ENCODE measurements around the gene SPON1.
A peak's percentile ranks its signal among the peaks of the same experiment; 100 is the strongest.

The SPON1 gene

GRCh38 chr11:14093065-14093464 is 130.5 kb downstream of the SPON1 start:
- TF ChIP-seq, protein P1, sequence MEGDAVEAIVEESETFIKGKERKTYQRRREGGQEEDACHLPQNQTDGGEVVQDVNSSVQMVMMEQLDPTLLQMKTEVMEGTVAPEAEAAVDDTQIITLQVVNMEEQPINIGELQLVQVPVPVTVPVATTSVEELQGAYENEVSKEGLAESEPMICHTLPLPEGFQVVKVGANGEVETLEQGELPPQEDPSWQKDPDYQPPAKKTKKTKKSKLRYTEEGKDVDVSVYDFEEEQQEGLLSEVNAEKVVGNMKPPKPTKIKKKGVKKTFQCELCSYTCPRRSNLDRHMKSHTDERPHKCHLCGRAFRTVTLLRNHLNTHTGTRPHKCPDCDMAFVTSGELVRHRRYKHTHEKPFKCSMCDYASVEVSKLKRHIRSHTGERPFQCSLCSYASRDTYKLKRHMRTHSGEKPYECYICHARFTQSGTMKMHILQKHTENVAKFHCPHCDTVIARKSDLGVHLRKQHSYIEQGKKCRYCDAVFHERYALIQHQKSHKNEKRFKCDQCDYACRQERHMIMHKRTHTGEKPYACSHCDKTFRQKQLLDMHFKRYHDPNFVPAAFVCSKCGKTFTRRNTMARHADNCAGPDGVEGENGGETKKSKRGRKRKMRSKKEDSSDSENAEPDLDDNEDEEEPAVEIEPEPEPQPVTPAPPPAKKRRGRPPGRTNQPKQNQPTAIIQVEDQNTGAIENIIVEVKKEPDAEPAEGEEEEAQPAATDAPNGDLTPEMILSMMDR (IDR thresholded peaks at IDR 0.05; ENCODE audit: insufficient read depth, low read depth, low read length, missing control alignments), result no peak
- DNase-seq (ENCODE audit: low read depth), result peak; percentile 44
- no peak overlapping the region for H3K4me3 ChIP-seq (ENCODE audit: low read length)

- H3K4me3 ChIP-seq (ENCODE audit: low read length), result no peak overlapping the region
- peak; percentile 54 for DNase-seq (ENCODE audit: low read depth)
- TF ChIP-seq, protein P1 (IDR thresholded peaks at IDR 0.05; ENCODE audit: insufficient read depth, low read depth, low read length, missing control alignments), result no peak
These were observed 132.0 kb downstream of the SPON1 start for GRCh38 chr11:14094481-14095037.

DNA sequence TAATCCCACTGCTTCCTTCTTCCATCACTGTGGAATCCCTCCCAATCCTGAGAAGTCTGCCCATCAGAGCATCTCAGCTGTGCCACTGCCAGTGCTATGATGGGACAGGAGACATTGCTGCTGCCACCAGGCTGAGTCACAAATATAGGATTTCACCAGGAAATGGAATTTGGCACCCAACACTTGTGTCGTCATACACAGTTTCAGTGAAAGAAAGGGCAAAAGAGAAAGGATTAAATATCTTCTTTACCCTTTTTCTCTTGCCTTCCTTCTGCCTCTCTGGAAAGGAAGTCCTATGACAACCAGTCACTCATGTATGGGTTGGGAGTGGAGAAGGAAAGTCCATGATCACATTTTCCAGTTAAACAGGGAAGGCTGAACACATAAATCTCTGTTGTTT is 133.4 kb downstream of the SPON1 start:
- no peak overlapping the region for H3K4me3 ChIP-seq (ENCODE audit: low read length)
- TF ChIP-seq, protein P1 (IDR thresholded peaks at IDR 0.05; ENCODE audit: insufficient read depth, low read depth, low read length, missing control alignments), result no peak
- DNase-seq (ENCODE audit: low read depth), result no peak

GRCh38 chr11:14096606-14097005 is 134.1 kb downstream of the SPON1 start:
- H3K4me3 ChIP-seq (ENCODE audit: low read length), result no peak overlapping the region
- TF ChIP-seq, protein P1 (IDR thresholded peaks at IDR 0.05; ENCODE audit: insufficient read depth, low read depth, low read length, missing control alignments), result no peak
- DNase-seq (ENCODE audit: low read depth), result no peak

DNA sequence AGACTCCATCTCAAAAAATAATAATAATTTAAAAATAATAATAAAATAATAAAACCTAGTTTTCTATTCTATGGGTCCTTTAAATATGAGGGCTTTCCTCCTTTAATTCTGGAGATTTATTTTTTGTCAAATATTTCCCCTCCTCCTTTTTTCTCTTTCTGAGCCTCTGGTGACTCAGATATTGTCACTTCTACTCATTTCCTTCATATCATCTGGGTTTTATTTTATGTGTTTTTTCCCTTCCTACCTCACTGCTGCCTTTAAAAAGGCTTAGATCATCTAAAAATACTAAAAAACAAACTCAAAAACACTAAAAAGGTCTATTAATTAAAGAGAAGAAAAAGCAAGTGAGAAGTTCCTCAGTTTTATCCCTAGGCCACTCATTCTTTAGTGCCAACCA is 138.9 kb downstream of the SPON1 start:
- H3K4me3 ChIP-seq (ENCODE audit: low read length), result no peak overlapping the region
- DNase-seq (ENCODE audit: low read depth), result no peak
- TF ChIP-seq, protein P1 (IDR thresholded peaks at IDR 0.05; ENCODE audit: insufficient read depth, low read depth, low read length, missing control alignments), result no peak

DNA sequence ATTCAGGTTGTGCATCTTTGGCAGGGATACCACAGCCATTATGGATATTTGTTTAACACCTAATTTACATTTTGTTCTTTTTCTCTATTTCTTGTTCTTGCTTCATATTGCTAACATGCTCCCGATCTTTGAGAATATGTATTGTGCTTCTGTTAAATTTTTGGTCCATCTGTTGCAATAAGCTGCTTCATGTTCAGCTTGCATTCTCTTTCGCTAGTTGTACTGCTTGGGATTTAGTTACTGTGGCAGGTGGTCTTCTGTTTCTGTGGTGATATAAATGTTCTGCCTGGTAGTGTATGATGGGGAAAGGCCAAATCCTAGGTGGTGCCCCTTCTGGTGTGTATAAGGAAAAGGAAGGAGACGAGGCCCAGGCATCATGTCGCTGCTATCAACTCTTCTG is 140.2 kb downstream of the SPON1 start:
- H3K4me3 ChIP-seq (ENCODE audit: low read length), result no peak overlapping the region
- DNase-seq (ENCODE audit: low read depth), result no peak
- TF ChIP-seq, protein P1 (IDR thresholded peaks at IDR 0.05; ENCODE audit: insufficient read depth, low read depth, low read length, missing control alignments), result no peak

DNA sequence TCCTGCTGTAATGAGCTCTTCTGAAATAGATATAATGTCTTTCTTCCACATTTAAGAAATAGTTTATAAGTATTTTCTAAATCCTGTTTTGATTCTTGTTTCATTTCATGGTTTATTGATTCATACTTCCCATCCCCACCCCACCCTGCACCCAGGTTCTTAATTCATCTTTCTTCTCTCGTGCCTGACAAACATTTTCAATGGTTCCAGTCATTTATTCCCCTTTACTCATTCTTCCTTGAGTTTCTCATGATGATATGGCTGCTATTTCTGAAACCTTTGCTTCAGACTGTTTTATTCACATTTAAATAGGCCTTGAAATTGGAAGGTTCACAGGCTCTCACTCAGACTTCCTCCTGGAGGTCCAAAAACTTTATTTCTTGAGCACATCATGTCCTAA is 142.9 kb downstream of the SPON1 start:
- TF ChIP-seq, protein P1 (IDR thresholded peaks at IDR 0.05; ENCODE audit: insufficient read depth, low read depth, low read length, missing control alignments), result no peak
- DNase-seq (ENCODE audit: low read depth), result no peak
- H3K4me3 ChIP-seq (ENCODE audit: low read length), result no peak overlapping the region

Measured in epithelial cell of esophagus (primary cell).